Measurements from ENCODE around the gene YPEL5.
"Not testable (repeated sequence)": the region's sequence is repeated elsewhere in the genome, so short reads cannot be mapped to it uniquely, and the experiment has no call there.

Gene YPEL5

DNA sequence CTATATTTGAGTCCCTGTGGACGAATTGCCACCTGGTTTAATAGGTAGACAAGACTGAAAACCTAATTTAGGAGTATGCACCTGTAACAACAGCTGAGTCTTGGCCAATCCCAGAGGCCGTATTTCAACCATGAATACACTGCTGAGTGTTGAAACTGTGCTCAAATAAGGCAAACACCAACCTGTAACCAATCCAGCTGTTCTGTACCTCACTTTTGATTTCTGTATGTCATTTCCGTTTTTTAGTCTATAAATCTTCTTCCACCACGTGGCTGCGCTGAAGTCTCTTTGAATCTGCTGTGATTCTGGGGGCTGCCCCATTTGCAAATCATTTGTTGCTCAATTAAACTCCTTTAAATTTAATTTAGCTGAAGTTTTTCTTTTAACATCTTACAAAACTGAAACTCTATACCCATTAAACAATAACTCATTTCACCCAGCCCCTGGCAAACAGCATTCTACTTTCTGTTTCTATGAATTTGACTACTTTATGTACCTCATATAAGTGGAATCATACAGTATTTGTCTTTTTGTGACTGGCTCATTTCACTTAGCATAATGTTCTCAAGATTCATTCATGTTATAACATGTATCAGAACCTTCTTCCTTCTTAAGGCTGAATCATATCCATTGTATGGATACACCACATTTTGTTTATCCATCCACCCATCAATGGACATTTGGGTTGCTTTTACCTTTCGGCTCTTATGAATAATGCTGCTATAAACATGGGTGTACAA is 7.5 kb upstream of the YPEL5 start:
- DNase-seq: no peak

DNA sequence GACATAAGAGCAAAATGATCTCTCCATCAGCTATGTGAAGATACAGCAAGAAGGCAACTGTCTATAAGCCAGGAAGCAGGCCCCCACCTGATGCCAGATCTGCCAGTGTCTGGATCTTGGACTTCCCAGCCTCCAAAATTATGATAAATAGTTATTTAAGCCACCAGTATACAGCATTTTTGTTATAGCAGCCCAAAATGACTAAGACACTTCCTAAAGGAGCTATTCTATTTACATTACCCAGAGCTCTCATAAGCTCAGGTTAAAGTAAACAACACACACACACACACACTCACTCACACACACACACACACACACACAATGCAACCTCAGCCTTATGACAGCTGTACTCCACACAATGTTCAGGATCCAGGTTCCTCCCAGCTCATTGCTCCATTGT is 5.7 kb upstream of the YPEL5 start:
- DNase-seq: no peak

DNA sequence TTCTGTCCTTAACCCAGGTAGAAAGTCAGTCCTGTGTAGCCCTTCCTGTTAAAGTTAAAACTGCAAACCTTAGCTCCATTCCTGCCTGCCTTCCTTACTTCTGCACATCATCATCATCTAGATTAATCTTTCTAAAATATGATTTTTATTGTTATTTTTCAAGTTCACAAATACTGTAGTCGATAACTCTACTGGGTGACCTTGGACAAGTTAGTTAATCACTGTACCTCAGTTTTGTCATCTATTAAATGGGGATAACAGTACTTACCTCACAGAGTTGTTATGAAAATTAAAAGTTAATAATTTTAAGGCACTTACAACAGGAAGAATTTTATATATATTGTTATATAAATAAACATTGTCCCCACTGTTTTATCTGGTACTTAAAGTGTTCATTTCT is 2.5 kb upstream of the YPEL5 start:
- no peak for DNase-seq

DNA sequence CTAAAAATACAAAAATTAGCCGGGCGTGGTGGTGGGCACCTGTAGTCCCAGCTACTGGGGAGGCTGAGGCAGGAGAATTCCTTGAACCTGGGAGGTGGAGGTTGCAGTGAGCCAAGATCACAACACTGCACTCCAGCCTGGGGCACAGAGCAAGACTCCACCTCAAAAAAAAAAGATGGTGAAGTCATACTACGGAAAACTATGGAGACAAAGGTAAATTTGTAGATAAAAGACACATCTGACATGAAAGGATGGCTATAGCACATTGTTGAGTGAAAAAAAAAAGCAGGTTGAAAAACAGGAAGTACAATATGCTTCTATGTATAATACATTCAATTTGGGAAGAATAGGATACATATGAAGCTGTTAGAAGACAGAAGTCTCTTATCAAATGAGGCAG is 1.9 kb upstream of the YPEL5 start:
- DNase-seq: not testable (repeated sequence)

DNA sequence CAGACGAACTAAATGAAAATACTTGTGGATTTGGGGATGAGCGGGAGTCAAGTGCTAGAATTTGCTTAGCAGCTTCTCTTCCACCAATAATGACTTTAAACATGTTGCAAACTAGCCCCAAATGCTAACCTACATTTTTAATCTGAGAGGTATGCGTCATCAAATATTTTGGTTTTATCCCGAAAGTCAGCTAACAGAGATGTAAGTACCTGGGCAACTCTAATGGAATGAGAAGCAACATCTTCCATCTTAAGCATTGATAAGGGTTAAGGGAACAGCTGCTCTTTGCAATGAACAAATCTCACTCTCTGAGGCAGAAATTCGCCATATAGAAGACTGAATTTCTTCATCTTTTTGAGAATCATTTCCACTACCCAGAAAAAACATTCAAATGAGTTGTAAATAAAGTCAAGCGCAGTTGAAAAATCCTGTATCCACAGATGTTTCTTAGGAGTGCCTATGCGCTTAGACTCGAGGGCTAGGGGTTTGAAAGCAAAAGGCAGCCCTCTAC is 926 bp upstream of the YPEL5 start:
- no peak for DNase-seq

DNA sequence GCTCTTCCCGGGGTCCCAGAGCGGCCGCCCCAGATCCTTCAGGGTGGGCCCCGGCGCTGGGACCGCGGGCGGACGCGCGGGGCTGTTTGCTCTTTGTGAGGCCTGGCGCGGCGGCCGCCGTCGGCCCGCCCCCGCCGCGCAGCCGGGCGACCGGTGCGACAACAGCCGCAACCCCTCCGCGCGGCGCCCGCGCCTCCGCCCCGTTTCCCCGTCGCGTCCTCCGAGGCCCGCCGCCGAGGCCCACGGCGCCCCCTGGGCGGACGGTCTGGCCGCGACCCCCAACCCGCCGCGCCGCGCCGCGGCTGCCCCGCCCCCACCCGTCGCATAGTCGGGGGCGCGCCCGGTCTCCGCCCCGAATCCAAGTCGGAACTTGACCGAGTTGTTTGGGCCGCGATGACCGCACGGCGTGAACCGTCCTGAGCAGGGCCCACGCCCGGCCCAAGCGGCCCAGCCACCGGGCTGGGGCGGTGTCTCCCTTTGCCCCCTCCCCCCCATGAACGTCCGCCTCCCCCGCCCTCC is 448 bp downstream of the YPEL5 start:
- DNase-seq: no peak

DNA sequence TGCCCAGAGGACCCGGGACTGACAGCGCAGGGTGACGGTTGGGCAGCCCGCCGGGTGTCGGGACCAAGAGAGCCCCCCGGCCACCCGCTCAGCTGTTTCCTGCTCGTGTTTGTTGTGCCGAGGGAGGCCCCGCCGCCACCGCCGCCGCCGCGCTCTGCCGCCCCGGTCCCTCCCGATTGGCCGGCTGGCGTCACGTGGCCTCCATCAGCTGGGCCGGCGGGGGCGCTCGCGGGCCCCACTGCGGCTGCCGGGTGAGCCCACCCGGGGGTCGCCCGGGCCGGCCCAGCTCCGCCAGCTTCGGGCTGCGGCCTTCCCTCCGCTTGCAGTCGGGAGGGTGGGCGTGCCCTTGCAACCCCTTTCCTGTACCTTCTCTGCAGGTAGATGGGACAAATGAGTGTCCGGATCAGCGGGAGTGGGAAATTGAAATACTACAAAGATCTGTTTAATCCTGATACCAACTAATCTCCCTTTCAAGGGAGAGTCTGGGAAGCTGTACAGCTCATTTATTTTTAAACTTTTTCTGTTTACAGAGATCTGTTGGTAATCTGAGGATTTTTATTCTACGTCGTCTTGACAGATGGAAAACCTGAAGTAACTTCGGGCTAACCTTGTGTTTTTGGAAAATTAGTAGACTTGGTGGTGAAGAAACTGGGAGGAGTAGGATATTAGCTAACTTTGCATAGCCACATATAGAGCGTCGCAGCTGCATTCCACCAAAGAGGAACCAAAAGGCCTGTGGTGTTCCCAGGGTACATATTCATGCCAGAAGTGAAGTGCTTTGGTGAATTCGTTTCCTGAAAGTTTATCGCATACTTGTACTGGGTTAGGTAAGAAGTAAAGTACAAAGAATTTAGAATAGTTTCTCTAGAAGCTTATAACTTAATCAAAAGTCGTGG is 1.2 kb downstream of the YPEL5 start:
- DNase-seq: peak; percentile 19 to 40

DNA sequence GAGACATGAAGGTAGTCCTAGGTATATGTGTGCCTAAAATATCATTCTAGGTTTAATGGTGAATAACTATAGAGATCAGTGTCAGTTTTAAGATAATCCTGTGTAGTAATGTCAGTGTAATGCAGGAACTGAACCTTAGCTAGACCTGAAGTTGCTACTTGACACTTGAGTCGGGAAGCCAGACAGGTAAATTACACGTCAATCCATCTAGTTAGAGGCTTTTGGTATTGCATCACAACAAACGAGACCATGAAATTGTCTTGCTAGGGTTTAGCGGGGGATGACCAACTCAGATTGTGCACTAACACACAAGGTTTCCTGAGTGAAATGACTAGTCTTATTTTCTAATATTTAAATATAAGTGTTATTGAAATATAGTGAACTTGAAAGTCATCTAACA is 2.0 kb downstream of the YPEL5 start:
- no peak for DNase-seq

DNA sequence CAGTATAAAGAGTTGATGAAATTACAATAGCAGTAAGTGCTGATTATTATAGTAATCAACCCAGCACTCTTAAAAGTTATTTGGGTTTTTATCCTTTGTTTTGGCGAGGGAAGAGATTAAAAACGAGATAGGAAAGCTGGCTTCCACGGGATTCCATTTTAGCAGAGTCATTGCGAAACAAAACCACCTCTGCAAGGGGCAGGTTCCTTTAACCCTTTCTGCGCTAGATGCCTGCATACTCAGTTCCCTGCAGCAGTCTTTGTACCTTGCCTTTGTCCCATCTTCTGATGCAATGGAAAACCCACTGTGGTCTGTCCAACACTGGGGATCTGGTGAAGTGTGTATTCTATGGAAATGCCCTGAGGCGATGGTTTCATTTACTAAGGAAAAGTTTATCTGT is 2.7 kb downstream of the YPEL5 start:
- DNase-seq: no peak

DNA sequence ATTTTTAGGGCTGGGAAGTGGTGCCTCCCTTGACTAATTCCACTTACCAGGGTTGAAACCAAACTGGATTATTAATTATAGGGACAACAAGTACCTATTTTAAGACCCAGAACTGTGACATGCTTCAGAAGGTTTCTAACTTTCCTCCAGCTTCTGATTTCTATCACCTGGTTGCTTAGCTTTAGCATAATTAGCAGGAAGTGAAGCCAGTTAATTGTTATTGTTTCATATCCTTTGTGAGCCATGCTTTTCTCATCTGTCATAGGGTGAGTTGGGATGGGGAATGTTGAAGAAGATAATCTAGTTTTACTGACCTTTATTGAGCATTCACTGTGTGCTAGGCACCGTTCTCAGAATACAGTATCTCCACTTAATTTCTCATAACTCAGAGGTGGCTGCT is 3.2 kb downstream of the YPEL5 start:
- no peak for DNase-seq

DNA sequence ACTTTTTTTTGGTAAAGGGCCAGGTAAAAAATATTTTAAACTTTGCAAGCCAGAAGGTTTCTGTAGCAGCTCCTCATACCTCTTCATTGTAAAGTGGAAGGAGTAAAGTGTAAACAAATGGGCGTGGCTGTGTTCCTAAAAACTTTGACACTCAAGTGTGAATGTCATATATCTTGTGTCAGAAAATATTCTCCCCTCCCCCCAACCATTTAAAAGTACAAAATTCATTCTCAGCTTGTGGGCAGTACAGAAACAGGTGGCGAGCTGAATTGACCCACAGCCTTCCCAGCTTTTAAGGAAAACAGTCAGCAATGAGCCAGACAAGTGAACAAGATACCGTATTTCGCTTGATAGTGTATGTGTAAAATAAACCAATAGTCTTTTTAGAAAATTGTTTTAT is 4.0 kb downstream of the YPEL5 start:
- DNase-seq: no peak

DNA sequence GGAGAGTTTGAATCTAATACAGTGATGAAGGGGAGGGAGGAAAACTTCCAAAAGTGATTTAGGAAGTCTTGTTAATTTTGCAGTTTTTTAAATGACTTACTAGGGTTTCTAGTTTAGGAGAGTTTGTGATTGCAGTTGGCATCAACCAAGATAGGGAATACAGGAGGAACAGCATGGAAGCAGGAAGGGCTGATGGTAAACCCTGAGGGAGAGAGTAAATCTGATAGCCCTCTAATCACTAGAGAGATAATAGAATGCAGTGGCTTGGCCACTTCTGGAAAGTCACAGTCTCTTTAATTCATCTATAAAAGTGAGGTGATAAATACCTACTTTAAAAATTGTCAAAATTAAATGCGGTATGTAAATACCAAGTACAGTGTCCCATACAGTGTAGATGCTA is 5.6 kb downstream of the YPEL5 start:
- no peak for DNase-seq

DNA sequence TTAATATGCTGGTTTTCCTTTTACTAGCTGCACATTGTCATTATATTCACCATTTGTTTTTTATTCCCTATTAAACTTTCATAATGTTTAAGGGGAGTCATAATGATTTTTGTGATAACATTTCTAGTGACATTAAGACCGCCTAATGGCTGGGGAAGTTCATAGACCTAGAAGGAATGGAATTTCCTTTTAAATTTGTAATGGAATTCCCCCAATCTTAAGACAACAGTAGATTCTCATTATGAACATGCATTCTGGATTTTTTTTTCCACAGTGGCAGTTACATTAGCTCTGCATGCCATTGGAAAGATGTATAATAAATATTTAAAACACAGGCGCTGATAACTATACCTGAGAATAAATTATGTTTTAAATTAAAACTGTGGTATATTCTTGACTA is 8.4 kb downstream of the YPEL5 start:
- DNase-seq: no peak

DNA sequence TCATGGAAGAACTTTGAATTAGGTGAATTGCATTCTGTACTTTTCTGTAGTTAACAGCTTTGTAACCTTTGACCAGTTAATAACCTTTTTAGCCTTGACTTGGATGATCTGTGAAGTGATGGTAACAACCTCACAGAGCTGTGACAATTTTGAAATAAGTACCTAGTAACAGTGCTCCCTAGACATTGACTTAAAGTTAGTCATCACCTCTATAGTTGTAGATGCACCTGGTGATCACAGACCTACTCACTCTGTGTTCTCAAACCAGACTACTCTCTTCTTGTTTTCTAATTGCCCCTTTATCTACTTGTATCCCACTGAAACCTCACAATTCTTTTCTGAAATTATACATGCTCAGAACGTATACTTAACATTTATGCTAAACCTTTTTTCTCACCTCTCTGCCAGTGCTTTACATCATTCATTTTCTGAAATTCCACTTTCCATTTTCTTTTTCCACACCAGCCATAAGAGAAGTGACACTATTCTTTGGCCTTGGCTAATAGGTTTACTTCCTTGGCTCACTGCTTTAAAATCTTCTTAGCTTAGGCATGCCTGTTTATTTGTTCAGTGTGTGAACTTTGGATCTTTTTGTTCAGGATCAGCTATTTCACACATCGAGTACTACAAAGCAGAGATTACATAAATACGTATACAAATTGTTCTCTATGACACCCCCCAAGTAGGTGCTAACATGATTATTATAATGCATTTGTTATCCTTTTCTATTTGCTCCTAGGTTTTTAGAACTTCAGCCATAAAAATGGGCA is 9.3 kb downstream of the YPEL5 start:
- DNase-seq: no peak

DNA sequence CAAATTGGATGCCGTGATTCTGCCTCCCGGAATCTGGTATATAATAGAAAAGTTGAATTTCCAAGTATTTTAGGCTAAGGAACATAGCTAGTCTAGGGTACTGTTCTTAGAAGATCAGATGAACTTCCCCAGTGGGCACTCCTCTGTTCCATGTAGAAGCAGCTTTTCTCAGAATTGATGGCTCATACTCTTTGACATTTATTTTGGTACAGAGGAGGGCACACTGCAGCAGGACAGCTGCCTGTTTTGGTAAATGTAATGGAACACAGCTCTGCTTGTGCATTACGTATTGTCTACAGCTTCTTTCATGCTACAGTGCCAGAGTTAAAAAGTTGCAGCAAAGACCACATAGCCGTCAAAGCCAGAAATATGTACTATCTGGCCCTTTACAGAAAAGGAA is 10.8 kb downstream of the YPEL5 start:
- DNase-seq: no peak

DNA sequence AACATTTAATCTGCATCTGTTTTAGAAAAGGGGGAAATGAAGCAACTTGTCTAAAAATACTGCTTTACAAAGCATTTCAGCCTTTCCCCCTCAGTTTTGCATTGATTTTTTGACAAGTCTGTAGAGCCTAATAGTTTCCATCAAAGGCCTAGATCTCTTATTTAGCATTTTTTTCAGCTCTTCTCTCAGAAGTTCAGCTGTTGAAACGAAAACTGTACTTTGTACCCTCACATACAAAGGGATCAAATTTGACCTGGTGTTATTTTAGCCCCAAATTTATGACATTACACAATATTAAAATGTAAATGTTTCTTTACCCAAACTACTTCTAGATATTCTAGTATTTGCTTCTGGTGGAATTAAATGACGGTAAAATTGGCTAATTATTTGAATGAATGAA is 13.0 kb downstream of the YPEL5 start:
- DNase-seq: no peak

DNA sequence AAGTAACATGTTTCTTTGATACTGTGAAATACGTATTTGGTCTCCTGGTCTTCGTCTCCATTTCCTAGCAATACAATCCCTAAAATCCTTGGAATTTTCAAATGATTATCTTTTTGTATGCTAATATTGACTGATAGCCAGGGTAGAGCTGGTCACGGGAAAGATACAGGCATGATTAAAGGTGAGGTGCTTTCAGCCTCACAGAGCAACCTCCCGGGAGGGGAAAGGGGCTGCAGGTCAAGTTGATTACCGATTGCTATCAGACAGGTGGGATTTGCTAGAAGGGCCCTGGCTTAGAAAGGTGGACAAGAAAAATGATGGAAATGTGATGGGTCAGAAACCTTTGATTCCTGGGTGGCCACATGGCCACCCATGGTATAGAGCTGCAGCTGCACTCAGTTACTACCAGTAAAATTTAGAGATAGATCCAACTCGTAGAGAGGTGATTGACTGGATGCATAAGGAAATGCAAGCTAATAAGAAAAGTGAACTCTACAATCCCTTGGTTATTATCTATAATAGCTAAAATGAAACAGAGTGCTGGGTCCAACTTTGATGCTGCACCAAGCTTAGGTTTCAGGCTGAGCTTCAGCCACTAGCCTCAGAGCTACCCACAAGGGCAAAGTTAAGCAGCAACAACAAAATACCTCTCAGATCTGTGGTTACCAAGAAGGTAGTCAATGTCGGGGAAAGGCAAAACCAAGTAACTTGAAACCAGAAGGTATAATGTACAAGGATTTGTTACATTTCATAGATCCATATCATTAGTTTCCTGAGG is 15.3 kb downstream of the YPEL5 start:
- DNase-seq: no peak

DNA sequence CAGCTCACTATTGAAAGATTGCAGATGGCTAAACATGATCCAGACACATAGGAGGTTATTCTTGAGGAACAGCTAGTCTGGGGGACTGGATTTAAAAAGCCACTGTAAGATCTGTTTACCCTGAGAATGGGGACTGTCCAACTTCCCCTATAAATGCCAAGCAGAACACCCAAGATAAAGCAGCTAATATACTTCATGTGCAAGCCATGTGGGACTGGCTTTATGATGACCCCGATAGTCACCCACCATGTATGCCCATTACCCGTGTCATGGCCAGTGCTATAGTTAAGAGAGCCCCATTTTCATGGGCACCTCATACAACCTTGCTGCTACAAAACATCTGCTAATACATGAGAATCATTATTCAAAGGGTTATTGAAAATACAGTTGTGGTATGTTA is 16.0 kb downstream of the YPEL5 start:
- no peak for DNase-seq

DNA sequence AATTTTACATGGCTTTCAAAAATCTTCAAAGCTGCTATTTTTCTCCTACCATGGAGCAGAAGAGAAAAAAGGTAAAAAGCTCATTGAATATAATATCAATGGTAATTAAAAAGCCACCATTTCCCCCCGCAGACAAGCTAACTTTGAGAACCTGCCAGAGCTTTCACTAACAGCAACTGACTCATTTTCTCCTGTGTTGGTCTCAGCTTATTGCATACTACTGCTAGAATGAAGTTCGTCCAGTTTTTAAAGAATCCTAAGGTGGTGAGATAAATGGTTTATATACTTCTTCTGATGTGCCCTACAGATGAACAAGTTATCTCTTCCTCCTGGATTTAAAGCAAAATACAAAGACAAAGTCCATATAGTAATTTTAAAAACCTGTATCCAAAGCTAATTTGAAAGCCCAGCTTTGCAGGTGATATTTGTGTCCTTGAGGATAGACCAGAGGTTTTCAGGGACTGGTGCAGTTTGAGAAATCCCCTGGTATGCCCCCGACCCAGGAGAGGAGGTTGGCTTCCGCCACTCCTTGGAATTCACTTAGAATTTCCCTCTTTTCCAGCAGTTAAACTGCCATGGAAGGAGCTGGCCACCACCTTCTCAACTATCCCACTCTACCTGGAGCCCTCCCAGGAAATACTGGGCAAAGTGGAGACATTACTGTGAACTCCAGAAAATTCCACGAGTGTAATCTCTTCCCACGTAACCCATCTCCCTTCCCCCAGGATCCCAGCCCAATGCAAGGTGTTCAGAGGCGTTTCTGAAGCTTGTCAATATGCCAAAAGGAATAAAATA is 17.5 kb downstream of the YPEL5 start:
- DNase-seq: no peak

DNA sequence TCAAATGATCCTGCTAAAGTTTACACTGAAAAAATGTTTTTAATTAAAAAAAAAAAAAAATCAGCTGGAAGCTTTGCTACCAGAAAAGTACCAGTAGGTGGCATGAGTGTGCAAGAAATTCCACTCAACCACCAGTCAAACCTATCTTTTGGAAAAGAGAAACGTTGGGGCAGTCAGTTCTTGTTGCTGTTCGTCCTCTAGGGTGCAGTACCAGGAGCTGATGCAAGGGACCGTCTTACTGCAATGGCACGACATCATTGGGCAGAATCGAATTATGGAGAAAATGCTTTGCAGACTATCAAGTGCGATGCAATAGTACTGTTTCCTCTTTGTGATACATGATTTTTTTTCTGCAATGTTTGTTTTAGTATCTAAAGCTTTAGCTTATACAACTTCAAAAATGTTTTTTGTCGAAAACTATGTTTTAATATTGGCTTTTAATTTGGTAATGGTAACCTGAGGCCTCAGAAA is 18.3 kb downstream of the YPEL5 start:
- peak; percentile 30 to 42 for DNase-seq

DNA sequence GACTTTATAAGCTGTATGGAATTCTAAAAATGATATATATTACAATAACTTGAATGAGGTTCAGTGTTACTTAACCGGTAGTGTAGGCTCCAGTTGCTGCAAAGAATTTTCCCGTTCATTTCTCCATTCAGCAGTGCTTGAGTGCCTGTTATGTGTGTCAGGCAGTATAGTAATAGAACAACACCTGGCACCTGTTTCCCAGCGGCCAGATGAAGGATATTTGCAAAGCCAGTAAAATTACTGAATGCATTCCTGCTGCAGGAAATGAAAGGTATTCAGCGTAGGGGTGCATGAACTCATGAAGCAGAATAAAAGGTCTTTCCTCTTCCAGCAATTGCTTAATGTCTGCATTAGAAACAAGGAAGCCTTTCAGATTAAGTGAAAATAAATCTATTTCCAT is 18.8 kb downstream of the YPEL5 start:
- DNase-seq: no peak

Measured in NCI-H187 (cell line).